B cell (primary cell): Measurements from ENCODE around the gene PRTG. TPM values are rescaled to one million over a fixed set of nuclear protein-coding genes. Genes with fewer than 3 reads are reported as not detected.

Experiments used
- ATAC-seq: fragments of 200-7000 bp; cut with Tn5 transposase; one replicate; pipeline ENCODE4 v1.10.0; 2021; ENCODE audit warnings: low read depth, mild to moderate bottlenecking, moderate number of reproducible peaks, moderate library complexity
- CTCF ChIA-PET: fragments of 350-600 bp; sonication (Branson Sonifier 250); formaldehyde crosslinking; loops from one replicate; lab custom pipeline; 2021; ENCODE audit warnings: antibody characterized with exemption, inconsistent platforms; lab: Charles Lee
- POLR2A ChIA-PET: fragments of 350-600 bp; sonication (Branson Sonifier 250); formaldehyde crosslinking; loops from one replicate; lab custom pipeline; 2021; ENCODE audit warnings: antibody characterized with exemption; lab: Charles Lee
- DNase-seq: peaks from one replicate; pipeline ENCODE4 v3.0.0; 2013
- H2AFZ ChIP-seq: 2 replicates; pipeline ENCODE4 v1.6.1; 2012; ENCODE audit warnings: mild to moderate bottlenecking, low read depth, low read length; ENCODE audit not compliant: insufficient read depth, poor library complexity, severe bottlenecking
- H3K27ac ChIP-seq, 2 donors: 1 replicate in 1 of 2; 2 replicates in 1 of 2; pipeline ENCODE4 v1.5.1; 2012 to 2013; ENCODE audit warnings: low read length in 2 of 2, mild to moderate bottlenecking in 2 of 2, moderate library complexity in 1 of 2
- H3K27me3 ChIP-seq, 4 experiments: fragments of 200-600 bp in 1 of 4; sonication (generic) in 1 of 4; replicated peaks in 1 of 4; 1 replicate in 2 of 4; 2 replicates in 2 of 4; pipeline versions ENCODE4 v1.6.1 to v1.7.0; 2013 to 2016; ENCODE audit warnings: low read length in 3 of 4, mild to moderate bottlenecking in 2 of 4, mixed read lengths in 1 of 4, moderate library complexity in 1 of 4; ENCODE audit not compliant: insufficient read depth in 4 of 4, control insufficient read depth in 3 of 4; ENCODE audit errors: control extremely low read depth in 1 of 4
- H3K36me3 ChIP-seq, 2 experiments: replicated peaks in 1 of 2; 1 replicate in 1 of 2; 2 replicates in 1 of 2; pipeline versions ENCODE4 v1.6.1 to v1.7.1; 2013; ENCODE audit warnings: low read length in 1 of 2; ENCODE audit not compliant: insufficient read depth in 2 of 2, control insufficient read depth in 1 of 2; ENCODE audit errors: control extremely low read depth in 1 of 2, extremely low read depth in 1 of 2
- H3K4me1 ChIP-seq, 2 donors: fragments of 200-600 bp in 1 of 2; sonication (generic) in 1 of 2; 1 replicate in 1 of 2; 2 replicates in 1 of 2; pipeline versions ENCODE4 v1.5.1 to v1.6.1; 2013 to 2017; ENCODE audit warnings: low read length in 2 of 2; ENCODE audit not compliant: control insufficient read depth in 2 of 2, insufficient read depth in 2 of 2
- H3K4me2 ChIP-seq: replicated peaks from 2 replicates; pipeline ENCODE3; 2012; ENCODE audit warnings: mild to moderate bottlenecking, low read depth, low read length; ENCODE audit not compliant: poor library complexity, severe bottlenecking
- H3K4me3 ChIP-seq, 5 experiments: fragments of 200-600 bp in 1 of 5; sonication (generic) in 1 of 5; 1 replicate in 3 of 5; 2 replicates in 2 of 5; pipeline versions ENCODE4 v1.5.1 to v1.7.0; 2011 to 2016; ENCODE audit warnings: low read length in 4 of 5, mild to moderate bottlenecking in 4 of 5, low read depth in 2 of 5, control low read depth in 1 of 5, moderate library complexity in 1 of 5; ENCODE audit not compliant: insufficient read depth in 1 of 5; ENCODE audit errors: control extremely low read depth in 1 of 5, extremely low read depth in 1 of 5
- H3K79me2 ChIP-seq: fragments of 200-600 bp; sonication (generic); one replicate; pipeline ENCODE4 v1.6.0; 2016; ENCODE audit warnings: low read length; ENCODE audit not compliant: control insufficient read depth, insufficient read depth
- H3K9ac ChIP-seq: fragments of 200-600 bp; sonication (generic); 2 replicates; pipeline ENCODE4 v1.6.1; 2017; ENCODE audit warnings: mild to moderate bottlenecking, low read length, moderate library complexity
- H3K9me3 ChIP-seq, 3 donors: one replicate each; pipeline versions ENCODE4 v1.6.1 to v1.7.1; 2013; ENCODE audit warnings: low read length in 2 of 3; ENCODE audit not compliant: control insufficient read depth in 2 of 3, insufficient read depth in 1 of 3; ENCODE audit errors: control extremely low read depth in 1 of 3
- H4K20me1 ChIP-seq: 2 replicates; pipeline ENCODE4 v1.6.0; 2012; ENCODE audit warnings: mild to moderate bottlenecking, low read length; ENCODE audit not compliant: insufficient read depth, control insufficient read depth, poor library complexity, severe bottlenecking
- H3K27ac Mint-ChIP-seq: one replicate; pipeline ENCODE4 v1.8.0; 2021; ENCODE audit warnings: mixed read lengths
- H3K27me3 Mint-ChIP-seq: one replicate; pipeline ENCODE4 v1.8.0; 2021; ENCODE audit warnings: mixed read lengths
- H3K4me1 Mint-ChIP-seq: one replicate; pipeline ENCODE4 v1.8.0; 2021; ENCODE audit warnings: mixed read lengths
- H3K4me3 Mint-ChIP-seq: one replicate; pipeline ENCODE4 v1.8.0; 2021; ENCODE audit warnings: mixed read lengths
- H3K9me3 Mint-ChIP-seq: one replicate; pipeline ENCODE4 v1.8.0; 2022; ENCODE audit warnings: mixed read lengths; ENCODE audit not compliant: insufficient read depth
- EZH2 ChIP-seq: IDR thresholded peaks from 2 replicates; pipeline ENCODE4 v1.6.1; 2012; ENCODE audit warnings: borderline replicate concordance, low read depth, mild to moderate bottlenecking, moderate library complexity, low read length; ENCODE audit not compliant: insufficient read depth, poor library complexity, severe bottlenecking
- WGBS: methylation state at CpG from one replicate; pipeline ENCODE4 v1.1.5; 2013; ENCODE audit warnings: missing lambda C conversion rate; ENCODE audit not compliant: insufficient coverage; 5-methylcytosine and 5-hydroxymethylcytosine counted together
- intact Hi-C: fragments of 100-400 bp; cut with micrococcal nuclease; formaldehyde crosslinking; loops from one replicate; pipeline ENCODE4 v1.10.0; 2022
- polyA plus RNA-seq: library from polyadenylated mRNA; depleted of rRNA; stranded (reverse); fragments of >200 nt; gene quantifications from 2 replicates; pipeline ENCODE4 v1.2.3, GENCODE V29; 2012
- total RNA-seq, 2 donors: library from RNA; stranded (reverse); fragments of 120-200 nt in 1 of 2; gene quantifications; 1 replicate in 1 of 2; 2 replicates in 1 of 2; pipeline versions ENCODE4 v1.2.3 to v1.2.4, GENCODE V29; 2013 to 2022
- TF ChIP-seq, protein P1 (sequence below): fragments of 200-600 bp; IDR thresholded peaks from one replicate; pipeline ENCODE4 v1.8.0; 2022; ENCODE audit warnings: antibody characterized with exemption, mild to moderate bottlenecking

PRTG gene
- total and polyA plus RNA-seq, 2 donors (not counting 1 experiment from before 2014, with no cell fraction given), result not detected

DNA sequence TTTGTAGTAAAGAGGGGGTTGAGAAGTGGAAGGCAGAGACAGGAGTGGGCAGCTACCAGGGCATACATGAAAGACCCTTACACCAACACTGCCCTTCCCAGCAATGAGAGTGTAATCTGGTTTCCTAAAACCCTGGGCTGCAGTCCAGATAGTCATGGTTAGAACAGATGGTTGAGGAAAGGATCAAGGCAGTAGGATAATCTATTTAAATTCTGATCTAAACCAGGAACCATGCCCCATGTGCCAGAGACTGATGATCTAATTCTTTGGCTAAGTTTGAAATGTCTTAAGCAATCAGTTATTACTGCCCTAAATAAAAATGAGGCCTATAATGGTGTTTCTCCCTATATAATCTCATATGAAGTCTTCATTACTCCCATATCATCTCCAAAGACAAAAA lies 59.6 kb downstream of the PRTG start:
- DNase-seq (no peak), ATAC-seq (no peak)
- H3K27ac ChIP-seq, result no peak overlapping the region
- H3K36me3 ChIP-seq, result no peaks in the 10 kb centered on the region
- H4K20me1 ChIP-seq, result no peaks in the 10 kb centered on the region
- Mint-ChIP-seq H3K27ac (no peak overlapping the region), H3K9me3 (no peaks in the 10 kb centered on the region), H3K27me3 (no peaks in the 10 kb centered on the region), H3K4me3 (no peak overlapping the region), H3K4me1 (peaks cover 16% of the 10 kb centered on the region)
- no peak overlapping the region for H2AFZ ChIP-seq
- ChIA-PET POLR2A (no interaction called here), CTCF (no interaction called here)
- intact Hi-C loops, result no loop called here
- no peak overlapping the region for H3K4me3 ChIP-seq
- H3K4me1 ChIP-seq, result no peaks in the 10 kb centered on the region
- no peaks in the 10 kb centered on the region for H3K9me3 ChIP-seq
- no peak overlapping the region for H3K4me2 ChIP-seq
- no peak overlapping the region for H3K9ac ChIP-seq
- no peak for TF ChIP-seq EZH2
- TF ChIP-seq, protein P1, sequence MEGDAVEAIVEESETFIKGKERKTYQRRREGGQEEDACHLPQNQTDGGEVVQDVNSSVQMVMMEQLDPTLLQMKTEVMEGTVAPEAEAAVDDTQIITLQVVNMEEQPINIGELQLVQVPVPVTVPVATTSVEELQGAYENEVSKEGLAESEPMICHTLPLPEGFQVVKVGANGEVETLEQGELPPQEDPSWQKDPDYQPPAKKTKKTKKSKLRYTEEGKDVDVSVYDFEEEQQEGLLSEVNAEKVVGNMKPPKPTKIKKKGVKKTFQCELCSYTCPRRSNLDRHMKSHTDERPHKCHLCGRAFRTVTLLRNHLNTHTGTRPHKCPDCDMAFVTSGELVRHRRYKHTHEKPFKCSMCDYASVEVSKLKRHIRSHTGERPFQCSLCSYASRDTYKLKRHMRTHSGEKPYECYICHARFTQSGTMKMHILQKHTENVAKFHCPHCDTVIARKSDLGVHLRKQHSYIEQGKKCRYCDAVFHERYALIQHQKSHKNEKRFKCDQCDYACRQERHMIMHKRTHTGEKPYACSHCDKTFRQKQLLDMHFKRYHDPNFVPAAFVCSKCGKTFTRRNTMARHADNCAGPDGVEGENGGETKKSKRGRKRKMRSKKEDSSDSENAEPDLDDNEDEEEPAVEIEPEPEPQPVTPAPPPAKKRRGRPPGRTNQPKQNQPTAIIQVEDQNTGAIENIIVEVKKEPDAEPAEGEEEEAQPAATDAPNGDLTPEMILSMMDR, result no peak
- no peaks in the 10 kb centered on the region for H3K27me3 ChIP-seq
- no peaks in the 10 kb centered on the region for H3K79me2 ChIP-seq

DNA sequence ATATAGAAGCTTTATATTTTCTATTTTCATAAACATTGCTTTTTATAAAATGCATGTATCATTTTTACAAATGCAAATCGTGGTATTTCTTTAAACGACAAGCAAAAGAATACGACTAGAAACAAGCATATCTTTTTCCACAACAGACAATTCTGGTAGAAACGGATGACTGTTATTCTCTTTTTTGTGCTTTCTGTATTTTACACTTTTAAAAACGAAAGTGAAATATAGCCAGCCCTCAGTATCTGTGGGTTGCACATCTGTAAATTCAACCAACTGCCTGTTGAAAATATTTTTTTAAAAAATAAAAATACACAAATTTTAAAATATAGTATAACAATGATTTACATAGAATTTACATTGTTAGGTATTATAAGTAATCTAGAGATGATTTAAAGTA lies 61.3 kb downstream of the PRTG start:
- TF ChIP-seq, protein P1, result no peak
- TF ChIP-seq EZH2, result no peak
- Histone ChIP-seq H3K27me3 (no peaks in the 10 kb centered on the region), H3K79me2 (no peaks in the 10 kb centered on the region), H3K4me3 (no peak overlapping the region), H3K9me3 (no peaks in the 10 kb centered on the region), H4K20me1 (no peaks in the 10 kb centered on the region), H2AFZ (no peak overlapping the region), H3K4me1 (no peaks in the 10 kb centered on the region), H3K36me3 (no peaks in the 10 kb centered on the region), H3K9ac (no peak overlapping the region), H3K4me2 (no peak overlapping the region), H3K27ac (no peak overlapping the region)
- ATAC-seq (no peak), DNase-seq (no peak)
- no peak overlapping the region for H3K27ac Mint-ChIP-seq
- CTCF ChIA-PET, result no interaction called here
- WGBS, result no CpG with 5 or more reads among the region's 5 CpGs
- peaks cover 2% of the 10 kb centered on the region for H3K27me3 Mint-ChIP-seq
- POLR2A ChIA-PET, result no interaction called here
- peaks cover 16% of the 10 kb centered on the region for H3K4me1 Mint-ChIP-seq
- H3K4me3 Mint-ChIP-seq, result no peak overlapping the region
- intact Hi-C loops, result no loop called here
- H3K9me3 Mint-ChIP-seq, result no peaks in the 10 kb centered on the region
